GM23338 (cell line): ENCODE measurements around the gene ARHGAP10. TPM values are rescaled to one million over a fixed set of nuclear protein-coding genes. Genes with fewer than 3 reads are reported as not detected.

ENCODE experiments used
- CREB1 ChIP-seq: fragments of 250-450 bp; sonication (Bioruptor Pico); IDR thresholded peaks from 2 replicates; pipeline ENCODE4 v1.5.0; 2020; ENCODE audit warnings: low read depth, mild to moderate bottlenecking, moderate library complexity
- EZH2 ChIP-seq: fragments of 200-600 bp; sonication (generic); IDR thresholded peaks from one replicate; pipeline ENCODE4 v1.8.0; 2017; ENCODE audit warnings: antibody characterized with exemption, mild to moderate bottlenecking, low read depth; ENCODE audit not compliant: unreplicated experiment
- EZH2phosphoT487 ChIP-seq: fragments of 200-600 bp; sonication (generic); IDR thresholded peaks from one replicate; pipeline ENCODE4 v1.8.1; 2018; ENCODE audit warnings: antibody characterized with exemption; ENCODE audit not compliant: unreplicated experiment
- JUNB ChIP-seq: IDR thresholded peaks from one replicate; pipeline ENCODE4 v1.6.1; 2016; ENCODE audit warnings: antibody characterized with exemption; ENCODE audit not compliant: unreplicated experiment
- NANOG ChIP-seq: IDR thresholded peaks from 2 replicates; pipeline ENCODE4 v1.6.1; 2016; ENCODE audit warnings: antibody characterized with exemption, borderline replicate concordance
- POLR2AphosphoS5 ChIP-seq: IDR thresholded peaks from 2 replicates; pipeline ENCODE4 v1.6.1; 2016; ENCODE audit warnings: antibody characterized with exemption, low read depth
- STAT1 ChIP-seq: IDR thresholded peaks from one replicate; pipeline ENCODE4 v1.6.1; 2016; ENCODE audit warnings: antibody characterized with exemption; ENCODE audit not compliant: unreplicated experiment
- ZNF114 ChIP-seq: fragments of 250-450 bp; sonication (Bioruptor Pico); IDR thresholded peaks from 2 replicates; pipeline ENCODE4 v1.5.0; 2020; ENCODE audit warnings: mild to moderate bottlenecking, moderate library complexity
- polyA plus RNA-seq: library from polyadenylated mRNA; unstranded; fragments of >200 nt; fragmentation: Nextera tagmentation; extraction: Ambion mirVana; gene quantifications from 2 replicates; pipeline ENCODE4 v1.2.1, GENCODE V29; 2016
- total RNA-seq: library from RNA; depleted of rRNA; stranded (reverse); fragments of >200 nt; shearing (Covaris generic); gene quantifications from 2 replicates; pipeline ENCODE4 v1.2.3, GENCODE V29; 2014
- TF ChIP-seq, protein P1 (sequence below): fragments of 250-450 bp; sonication (Bioruptor Pico); IDR thresholded peaks from 2 replicates; pipeline ENCODE4 v1.5.0; 2020; ENCODE audit warnings: mild to moderate bottlenecking, moderate library complexity
- TF ChIP-seq, protein P2 (sequence below): IDR thresholded peaks from 2 replicates; pipeline ENCODE4 v1.6.1; 2016; ENCODE audit warnings: antibody characterized with exemption
- TF ChIP-seq, protein P3 (sequence below), 2 experiments: fragments of 200-600 bp in 1 of 2; sonication (generic) in 1 of 2; conservative IDR thresholded peaks; 2 replicates each; pipeline versions ENCODE4 v1.5.1 to v1.6.1; 2016 to 2017; ENCODE audit warnings: antibody characterized with exemption in 2 of 2, low read depth in 2 of 2, mild to moderate bottlenecking in 2 of 2, moderate library complexity in 1 of 2

The ARHGAP10 gene
- total and polyA plus RNA-seq, 2 experiments from 2014 or later, result 5.1 to 6.3 TPM

DNA sequence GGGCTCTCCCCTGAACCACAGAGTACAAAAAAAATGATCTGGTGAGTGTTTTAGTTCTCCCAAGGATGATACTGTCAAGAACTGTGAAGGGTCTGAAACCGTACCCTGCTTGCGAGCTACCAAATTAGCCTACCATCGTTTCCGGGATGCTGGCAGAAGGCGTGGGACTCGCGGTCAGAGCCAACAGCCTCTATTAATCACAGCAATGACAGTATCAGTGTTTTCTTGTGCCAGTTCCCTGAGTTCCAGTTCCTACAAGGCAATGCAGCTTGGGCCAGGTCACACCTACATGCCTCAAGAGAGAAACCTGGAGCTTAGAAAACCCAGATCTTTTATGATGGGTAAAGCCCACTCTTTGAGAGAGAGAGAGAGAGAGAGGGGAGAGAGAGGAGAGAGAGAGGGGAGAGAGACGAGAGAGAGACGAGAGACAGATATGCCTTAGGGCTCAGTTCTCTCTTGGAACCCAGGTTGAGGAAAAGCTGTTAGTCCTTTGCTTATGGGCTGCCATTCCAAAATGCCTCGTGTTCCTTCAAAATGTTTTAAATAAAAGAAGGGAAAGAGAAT is 327.8 kb downstream of the ARHGAP10 start (continued):
- TF ChIP-seq, protein P1, sequence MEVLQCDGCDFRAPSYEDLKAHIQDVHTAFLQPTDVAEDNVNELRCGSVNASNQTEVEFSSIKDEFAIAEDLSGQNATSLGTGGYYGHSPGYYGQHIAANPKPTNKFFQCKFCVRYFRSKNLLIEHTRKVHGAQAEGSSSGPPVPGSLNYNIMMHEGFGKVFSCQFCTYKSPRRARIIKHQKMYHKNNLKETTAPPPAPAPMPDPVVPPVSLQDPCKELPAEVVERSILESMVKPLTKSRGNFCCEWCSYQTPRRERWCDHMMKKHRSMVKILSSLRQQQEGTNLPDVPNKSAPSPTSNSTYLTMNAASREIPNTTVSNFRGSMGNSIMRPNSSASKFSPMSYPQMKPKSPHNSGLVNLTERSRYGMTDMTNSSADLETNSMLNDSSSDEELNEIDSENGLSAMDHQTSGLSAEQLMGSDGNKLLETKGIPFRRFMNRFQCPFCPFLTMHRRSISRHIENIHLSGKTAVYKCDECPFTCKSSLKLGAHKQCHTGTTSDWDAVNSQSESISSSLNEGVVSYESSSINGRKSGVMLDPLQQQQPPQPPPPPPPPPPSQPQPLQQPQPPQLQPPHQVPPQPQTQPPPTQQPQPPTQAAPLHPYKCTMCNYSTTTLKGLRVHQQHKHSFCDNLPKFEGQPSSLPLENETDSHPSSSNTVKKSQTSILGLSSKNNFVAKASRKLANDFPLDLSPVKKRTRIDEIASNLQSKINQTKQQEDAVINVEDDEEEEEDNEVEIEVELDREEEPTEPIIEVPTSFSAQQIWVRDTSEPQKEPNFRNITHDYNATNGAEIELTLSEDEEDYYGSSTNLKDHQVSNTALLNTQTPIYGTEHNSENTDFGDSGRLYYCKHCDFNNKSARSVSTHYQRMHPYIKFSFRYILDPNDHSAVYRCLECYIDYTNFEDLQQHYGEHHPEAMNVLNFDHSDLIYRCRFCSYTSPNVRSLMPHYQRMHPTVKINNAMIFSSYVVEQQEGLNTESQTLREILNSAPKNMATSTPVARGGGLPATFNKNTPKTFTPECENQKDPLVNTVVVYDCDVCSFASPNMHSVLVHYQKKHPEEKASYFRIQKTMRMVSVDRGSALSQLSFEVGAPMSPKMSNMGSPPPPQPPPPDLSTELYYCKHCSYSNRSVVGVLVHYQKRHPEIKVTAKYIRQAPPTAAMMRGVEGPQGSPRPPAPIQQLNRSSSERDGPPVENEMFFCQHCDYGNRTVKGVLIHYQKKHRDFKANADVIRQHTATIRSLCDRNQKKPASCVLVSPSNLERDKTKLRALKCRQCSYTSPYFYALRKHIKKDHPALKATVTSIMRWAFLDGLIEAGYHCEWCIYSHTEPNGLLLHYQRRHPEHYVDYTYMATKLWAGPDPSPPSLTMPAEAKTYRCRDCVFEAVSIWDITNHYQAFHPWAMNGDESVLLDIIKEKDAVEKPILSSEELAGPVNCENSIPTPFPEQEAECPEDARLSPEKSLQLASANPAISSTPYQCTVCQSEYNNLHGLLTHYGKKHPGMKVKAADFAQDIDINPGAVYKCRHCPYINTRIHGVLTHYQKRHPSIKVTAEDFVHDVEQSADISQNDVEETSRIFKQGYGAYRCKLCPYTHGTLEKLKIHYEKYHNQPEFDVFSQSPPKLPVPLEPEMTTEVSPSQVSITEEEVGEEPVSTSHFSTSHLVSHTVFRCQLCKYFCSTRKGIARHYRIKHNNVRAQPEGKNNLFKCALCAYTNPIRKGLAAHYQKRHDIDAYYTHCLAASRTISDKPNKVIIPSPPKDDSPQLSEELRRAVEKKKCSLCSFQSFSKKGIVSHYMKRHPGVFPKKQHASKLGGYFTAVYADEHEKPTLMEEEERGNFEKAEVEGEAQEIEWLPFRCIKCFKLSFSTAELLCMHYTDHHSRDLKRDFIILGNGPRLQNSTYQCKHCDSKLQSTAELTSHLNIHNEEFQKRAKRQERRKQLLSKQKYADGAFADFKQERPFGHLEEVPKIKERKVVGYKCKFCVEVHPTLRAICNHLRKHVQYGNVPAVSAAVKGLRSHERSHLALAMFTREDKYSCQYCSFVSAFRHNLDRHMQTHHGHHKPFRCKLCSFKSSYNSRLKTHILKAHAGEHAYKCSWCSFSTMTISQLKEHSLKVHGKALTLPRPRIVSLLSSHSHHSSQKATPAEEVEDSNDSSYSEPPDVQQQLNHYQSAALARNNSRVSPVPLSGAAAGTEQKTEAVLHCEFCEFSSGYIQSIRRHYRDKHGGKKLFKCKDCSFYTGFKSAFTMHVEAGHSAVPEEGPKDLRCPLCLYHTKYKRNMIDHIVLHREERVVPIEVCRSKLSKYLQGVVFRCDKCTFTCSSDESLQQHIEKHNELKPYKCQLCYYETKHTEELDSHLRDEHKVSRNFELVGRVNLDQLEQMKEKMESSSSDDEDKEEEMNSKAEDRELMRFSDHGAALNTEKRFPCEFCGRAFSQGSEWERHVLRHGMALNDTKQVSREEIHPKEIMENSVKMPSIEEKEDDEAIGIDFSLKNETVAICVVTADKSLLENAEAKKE (CRISPR knock-in tag), result no peak
- TF ChIP-seq, protein P2, sequence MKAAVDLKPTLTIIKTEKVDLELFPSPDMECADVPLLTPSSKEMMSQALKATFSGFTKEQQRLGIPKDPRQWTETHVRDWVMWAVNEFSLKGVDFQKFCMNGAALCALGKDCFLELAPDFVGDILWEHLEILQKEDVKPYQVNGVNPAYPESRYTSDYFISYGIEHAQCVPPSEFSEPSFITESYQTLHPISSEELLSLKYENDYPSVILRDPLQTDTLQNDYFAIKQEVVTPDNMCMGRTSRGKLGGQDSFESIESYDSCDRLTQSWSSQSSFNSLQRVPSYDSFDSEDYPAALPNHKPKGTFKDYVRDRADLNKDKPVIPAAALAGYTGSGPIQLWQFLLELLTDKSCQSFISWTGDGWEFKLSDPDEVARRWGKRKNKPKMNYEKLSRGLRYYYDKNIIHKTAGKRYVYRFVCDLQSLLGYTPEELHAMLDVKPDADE, result no peak
- TF ChIP-seq, protein P3, sequence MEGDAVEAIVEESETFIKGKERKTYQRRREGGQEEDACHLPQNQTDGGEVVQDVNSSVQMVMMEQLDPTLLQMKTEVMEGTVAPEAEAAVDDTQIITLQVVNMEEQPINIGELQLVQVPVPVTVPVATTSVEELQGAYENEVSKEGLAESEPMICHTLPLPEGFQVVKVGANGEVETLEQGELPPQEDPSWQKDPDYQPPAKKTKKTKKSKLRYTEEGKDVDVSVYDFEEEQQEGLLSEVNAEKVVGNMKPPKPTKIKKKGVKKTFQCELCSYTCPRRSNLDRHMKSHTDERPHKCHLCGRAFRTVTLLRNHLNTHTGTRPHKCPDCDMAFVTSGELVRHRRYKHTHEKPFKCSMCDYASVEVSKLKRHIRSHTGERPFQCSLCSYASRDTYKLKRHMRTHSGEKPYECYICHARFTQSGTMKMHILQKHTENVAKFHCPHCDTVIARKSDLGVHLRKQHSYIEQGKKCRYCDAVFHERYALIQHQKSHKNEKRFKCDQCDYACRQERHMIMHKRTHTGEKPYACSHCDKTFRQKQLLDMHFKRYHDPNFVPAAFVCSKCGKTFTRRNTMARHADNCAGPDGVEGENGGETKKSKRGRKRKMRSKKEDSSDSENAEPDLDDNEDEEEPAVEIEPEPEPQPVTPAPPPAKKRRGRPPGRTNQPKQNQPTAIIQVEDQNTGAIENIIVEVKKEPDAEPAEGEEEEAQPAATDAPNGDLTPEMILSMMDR (conservative IDR thresholded peaks at IDR 0.05; ENCODE audit: low read depth in 2 of 2), result no peak
- TF ChIP-seq POLR2AphosphoS5 (no peak), EZH2 (no peak), NANOG (no peak), CREB1 (CRISPR knock-in tag) (no peak), EZH2phosphoT487 (no peak), ZNF114 (CRISPR knock-in tag) (no peak), STAT1 (no peak), JUNB (no peak)
